K562 (cell line): Measurements from ENCODE around the gene NALCN. TPM values are rescaled to one million over a fixed set of nuclear protein-coding genes. Genes with fewer than 3 reads are reported as not detected.

Source experiments
- ATAC-seq: fragments of 200-7000 bp; cut with Tn5 transposase; 3 replicates; pipeline ENCODE4 v1.9.1; 2020; ENCODE audit warnings: moderate library complexity
- BruUV-seq: library from RNA; stranded (reverse); fragments of 400-500 nt; replicated peaks from 2 replicates; lab custom pipeline; 2021; lab: Mats Ljungman, UMichigan
- CTCF ChIA-PET: fragments of 300-600 bp; formaldehyde crosslinking; extraction: SDS; loops from one replicate; lab custom pipeline; 2021; ENCODE audit warnings: low intra/inter-chr PET ratio; lab: Yijun Ruan, JAX
- POLR2A ChIA-PET: fragments of 300-600, 350-650 bp; sonication (Branson Sonifier 250); formaldehyde crosslinking; extraction: SDS; loops from one replicate; lab custom pipeline; 2021; ENCODE audit warnings: antibody characterized with exemption, inconsistent platforms; lab: Yijun Ruan, JAX
- DNase-seq, 4 experiments: peaks; one replicate each; pipeline versions ENCODE4 v3.0.0 to v3.0.0-alpha.2; 2011 to 2018; ENCODE audit warnings: low spot score in 3 of 4, mixed read lengths in 3 of 4; ENCODE audit errors: extremely low read depth in 1 of 4
- FAIRE-seq: peaks from 2 replicates; lab custom pipeline; 2011; peaks lifted over from hg19 to GRCh38; lab: Jason Lieb, UNC
- H2AFZ ChIP-seq: 2 replicates; pipeline ENCODE4 v1.6.0; 2011; ENCODE audit warnings: low read depth, low read length, control low read depth, inconsistent platforms
- H3K27ac ChIP-seq: fragments of 200-600 bp; 3 replicates; pipeline ENCODE4 v1.8.0; 2011; ENCODE audit warnings: low read depth, mild to moderate bottlenecking, control low read depth, inconsistent platforms, low read length, moderate library complexity, mixed read lengths; ENCODE audit errors: extremely low read depth
- H3K27me3 ChIP-seq, 2 experiments: fragments of 300-600 bp in 1 of 2; 2 replicates in 1 of 2; 3 replicates in 1 of 2; pipeline versions ENCODE4 v1.6.0 to v1.8.0; 2011; ENCODE audit warnings: inconsistent platforms in 2 of 2, low read length in 2 of 2, mild to moderate bottlenecking in 1 of 2, mixed read lengths in 1 of 2, moderate library complexity in 1 of 2; ENCODE audit not compliant: control insufficient read depth in 2 of 2, insufficient read depth in 2 of 2
- H3K36me3 ChIP-seq: fragments of 300-600 bp; 3 replicates; pipeline ENCODE4 v1.8.0; 2011; ENCODE audit warnings: mild to moderate bottlenecking, low read length, inconsistent platforms; ENCODE audit not compliant: control insufficient read depth, insufficient read depth
- H3K4me1 ChIP-seq, 2 experiments: fragments of 200-600 bp in 1 of 2; replicated peaks in 1 of 2; 2 replicates in 1 of 2; 3 replicates in 1 of 2; pipeline versions ENCODE4 v1.5.1 to v1.8.0; 2011; ENCODE audit warnings: inconsistent platforms in 2 of 2, low read length in 2 of 2, mild to moderate bottlenecking in 1 of 2, mixed read lengths in 1 of 2, moderate library complexity in 1 of 2; ENCODE audit not compliant: control insufficient read depth in 2 of 2, insufficient read depth in 2 of 2
- H3K4me2 ChIP-seq: 2 replicates; pipeline ENCODE4 v1.6.1; 2011; ENCODE audit warnings: low read length, control low read depth, inconsistent platforms, mixed read lengths; ENCODE audit not compliant: insufficient read depth
- H3K4me3 ChIP-seq: fragments of 200-600 bp; sonication (generic), shearing (Covaris generic); 2 replicates; pipeline ENCODE4 v1.5.1; 2016; ENCODE audit warnings: control low read depth, inconsistent platforms
- H3K79me2 ChIP-seq: fragments of 200-600 bp; 3 replicates; pipeline ENCODE4 v1.8.0; 2011; ENCODE audit warnings: low read length, inconsistent platforms; ENCODE audit not compliant: control insufficient read depth, insufficient read depth
- H3K9ac ChIP-seq, 2 experiments: 2 replicates each; pipeline versions ENCODE4 v1.6.0 to v1.6.1; 2011; ENCODE audit warnings: low read depth in 2 of 2, low read length in 2 of 2, control low read depth in 1 of 2, inconsistent platforms in 1 of 2, mild to moderate bottlenecking in 1 of 2, mixed read lengths in 1 of 2; ENCODE audit not compliant: insufficient read depth in 1 of 2
- H3K9me1 ChIP-seq: one replicate; pipeline ENCODE4 v1.6.0; 2011; ENCODE audit warnings: inconsistent platforms, mild to moderate bottlenecking, low read length, moderate library complexity; ENCODE audit not compliant: control insufficient read depth, insufficient read depth
- H3K9me3 ChIP-seq: replicated peaks from 2 replicates; pipeline ENCODE4 v1.5.1; 2011; ENCODE audit warnings: low read depth, low read length, inconsistent platforms; ENCODE audit not compliant: control insufficient read depth, insufficient read depth
- H4K20me1 ChIP-seq: replicated peaks from 2 replicates; pipeline ENCODE4 v1.6.1; 2011; ENCODE audit warnings: low read length, inconsistent platforms, mixed read lengths; ENCODE audit not compliant: control insufficient read depth, insufficient read depth
- CREB3L1 ChIP-seq: fragments of 450-650 bp; IDR thresholded peaks from 2 replicates; pipeline ENCODE4 v1.6.1; 2014; ENCODE audit warnings: low read depth, mild to moderate bottlenecking, moderate library complexity, borderline replicate concordance
- KLF16 ChIP-seq: IDR thresholded peaks from 2 replicates; pipeline ENCODE4 v1.6.1; 2016; ENCODE audit warnings: antibody characterized with exemption
- MXD1 ChIP-seq: fragments of 250-450 bp; sonication (Bioruptor Pico); IDR thresholded peaks from 2 replicates; pipeline ENCODE4 v1.8.0; 2021; ENCODE audit warnings: borderline replicate concordance, mild to moderate bottlenecking, moderate library complexity; ENCODE audit not compliant: poor library complexity, severe bottlenecking
- NKRF ChIP-seq: fragments of 450-650 bp; IDR thresholded peaks from 2 replicates; pipeline ENCODE4 v1.6.1; 2016; ENCODE audit warnings: borderline replicate concordance
- POLR2G ChIP-seq: fragments of 200-400 bp; formaldehyde crosslinking; IDR thresholded peaks from 2 replicates; pipeline ENCODE4 v1.6.1; 2017; ENCODE audit warnings: low read depth, mild to moderate bottlenecking, antibody characterized with exemption, low read length, moderate library complexity
- PREB ChIP-seq: sonication (generic); formaldehyde crosslinking; IDR thresholded peaks from 2 replicates; pipeline ENCODE4 v1.8.1; 2023; ENCODE audit warnings: mild to moderate bottlenecking, missing genetic modification reagents
- ZC3H11A ChIP-seq: IDR thresholded peaks from 2 replicates; pipeline ENCODE4 v1.6.1; 2012; ENCODE audit warnings: low read depth, low read length, improper control_type of control experiment
- ZMIZ1 ChIP-seq, 2 experiments: fragments of 150-350 bp in 1 of 2; IDR thresholded peaks; 2 replicates each; pipeline ENCODE4 v1.6.1; 2012 to 2016; ENCODE audit warnings: low read depth in 2 of 2, low read length in 2 of 2, mild to moderate bottlenecking in 1 of 2, moderate library complexity in 1 of 2
- ZNF384 ChIP-seq: IDR thresholded peaks from 2 replicates; pipeline ENCODE4 v1.6.1; 2012; ENCODE audit warnings: low read depth, low read length, improper control_type of control experiment
- ZNF699 ChIP-seq: fragments of 250-450 bp; sonication (Bioruptor Pico); IDR thresholded peaks from 2 replicates; pipeline ENCODE4 v1.8.0; 2021; ENCODE audit warnings: mild to moderate bottlenecking, moderate library complexity; ENCODE audit not compliant: insufficient replicate concordance
- ZNF75A ChIP-seq: fragments of 450-650 bp; formaldehyde crosslinking; IDR thresholded peaks from 2 replicates; pipeline ENCODE4 v1.4.0; 2020; ENCODE audit warnings: mild to moderate bottlenecking
- WGBS: fragments of 100-300 bp; shearing (Covaris generic); methylation state at CpG from one replicate; pipeline ENCODE4 v1.1.6; 2016; ENCODE audit warnings: low coverage, mixed read lengths; ENCODE audit not compliant: insufficient coverage; ENCODE audit errors: missing lambda C conversion rate; 5-methylcytosine and 5-hydroxymethylcytosine counted together
- in situ Hi-C: fragments of 300-500 bp; cut with MboI; formaldehyde crosslinking; loops from 4 replicates; pipeline ENCODE4 v1.15.0; 2018; ENCODE audit warnings: inconsistent platforms, mixed read lengths
- intact Hi-C: fragments of 100-400 bp; cut with micrococcal nuclease; formaldehyde crosslinking; loops from 2 replicates; pipeline ENCODE4 v1.14.2; 2022
- polyA plus RNA-seq, 8 experiments: library from polyadenylated mRNA; depleted of rRNA in 4 of 8; stranded (reverse) in 5 of 8; unstranded in 3 of 8; fragments of >200 nt; fragmentation: Nextera tagmentation in 2 of 8; fragmentation: Illumina TruSeq in 1 of 8; extraction: Ambion mirVana in 2 of 8; extraction: Trizol in 1 of 8; gene quantifications; 2 replicates each; pipeline versions ENCODE4 v1.2.1 to v1.2.3, GENCODE V29; 2011 to 2014; ENCODE audit warnings: inconsistent platforms in 1 of 8, missing spikeins in 1 of 8
- total RNA-seq, 7 experiments: library from RNA; depleted of rRNA in 6 of 7; stranded (reverse); fragments of >200 nt in 6 of 7; fragmentation: Illumina TruSeq in 2 of 7; extraction: Trizol in 2 of 7; gene quantifications; 2 replicates each; pipeline versions ENCODE4 v1.2.1 to v1.2.3, GENCODE V29; 2011 to 2021; ENCODE audit warnings: low replicate concordance in 1 of 7

Gene NALCN
- total and polyA plus RNA-seq, 9 of the 15 experiments (the other 6 are each of a cell fraction or from before 2014, with no cell fraction given): not detected

GRCh38 chr13:101327871-101328270 is 88.4 kb downstream of the NALCN start (continued):
- TF ChIP-seq NKRF (no peak), ZC3H11A (no peak)
- TF ChIP-seq, all 486 proteins: peak for 0

GRCh38 chr13:101326710-101327109 is 89.6 kb downstream of the NALCN start:
- intact Hi-C loops: no loop called here
- Histone ChIP-seq H3K4me3 (no peak overlapping the region), H3K79me2 (no peaks in the 10 kb centered on the region), H3K4me1 (no peaks in the 10 kb centered on the region), H3K27ac (no peak overlapping the region), H3K9me3 (no peaks in the 10 kb centered on the region), H3K27me3 (no peaks in the 10 kb centered on the region), H4K20me1 (no peaks in the 10 kb centered on the region), H3K4me2 (no peak overlapping the region), H3K9me1 (no peaks in the 10 kb centered on the region), H3K9ac (no peak overlapping the region), H2AFZ (no peak overlapping the region), H3K36me3 (no peaks in the 10 kb centered on the region)
- ChIA-PET CTCF (no interaction called here), POLR2A (no interaction called here)
- in situ Hi-C loops: loop anchor here (5.0 kb wide), 1 partner anchor 81 kb away; no protein-coding TSS in a partner anchor
- FAIRE-seq (no peak), DNase-seq (no peak), ATAC-seq (no peak)
- 3% methylated on average over 3 of the region's 4 CpGs for WGBS
- no TSS peak for BruUV-seq
- TF ChIP-seq POLR2G (no peak), ZMIZ1 (IDR thresholded peaks at IDR 0.05; ENCODE audit: low read depth in 2 of 2, low read length in 2 of 2) (no peak), ZNF384 (no peak), ZNF699 (CRISPR knock-in tag) (no peak), KLF16 (no peak), PREB (CRISPR knock-in tag) (no peak), CREB3L1 (no peak), ZNF75A (CRISPR knock-in tag) (no peak), MXD1 (CRISPR knock-in tag) (no peak)
